Osteocyte (in vitro differentiated cells): Measurements from ENCODE around the gene F11R. TPM values are rescaled to one million over a fixed set of nuclear protein-coding genes. Genes with fewer than 3 reads are reported as not detected.

Experiments used
- DNase-seq: peaks from one replicate; pipeline ENCODE4 v3.0.0; 2021; ENCODE audit warnings: mixed read lengths; ENCODE audit not compliant: unreplicated experiment; ENCODE audit errors: extremely low spot score
- H3K27ac Mint-ChIP-seq: one replicate; pipeline ENCODE4 v1.8.0; 2021; ENCODE audit warnings: mild to moderate bottlenecking, mixed read lengths; ENCODE audit not compliant: unreplicated experiment
- H3K27me3 Mint-ChIP-seq: one replicate; pipeline ENCODE4 v1.8.0; 2021; ENCODE audit warnings: mixed read lengths; ENCODE audit not compliant: unreplicated experiment
- H3K36me3 Mint-ChIP-seq: one replicate; pipeline ENCODE4 v1.8.0; 2021; ENCODE audit warnings: mixed read lengths; ENCODE audit not compliant: unreplicated experiment
- H3K4me1 Mint-ChIP-seq: one replicate; pipeline ENCODE4 v1.8.0; 2021; ENCODE audit warnings: mixed read lengths; ENCODE audit not compliant: unreplicated experiment
- H3K4me3 Mint-ChIP-seq: one replicate; pipeline ENCODE4 v1.8.0; 2021; ENCODE audit warnings: mild to moderate bottlenecking, moderate library complexity, mixed read lengths; ENCODE audit not compliant: unreplicated experiment
- H3K9me3 Mint-ChIP-seq: one replicate; pipeline ENCODE4 v1.8.0; 2021; ENCODE audit warnings: mixed read lengths; ENCODE audit not compliant: unreplicated experiment
- CTCF ChIP-seq: fragments of 200-600 bp; sonication (generic); IDR thresholded peaks from 2 replicates; pipeline ENCODE4 v1.5.0; 2021; ENCODE audit warnings: antibody characterized with exemption, mild to moderate bottlenecking, moderate library complexity
- total RNA-seq: library from RNA; stranded (reverse); gene quantifications from 2 replicates; pipeline ENCODE4 v1.2.1, GENCODE V29; 2021

The F11R gene
- total RNA-seq, 1 donor from 2014 or later = 1.5 TPM

- H3K27me3 Mint-ChIP-seq = peaks cover 10% of the 10 kb centered on the region
- peaks cover 4% of the 10 kb centered on the region for H3K9me3 Mint-ChIP-seq
- TF ChIP-seq CTCF = no peak
- H3K27ac Mint-ChIP-seq = no peak overlapping the region
- no peak for DNase-seq
- H3K36me3 Mint-ChIP-seq = no peaks in the 10 kb centered on the region
- H3K4me3 Mint-ChIP-seq = no peak overlapping the region
- no peaks in the 10 kb centered on the region for H3K4me1 Mint-ChIP-seq
Measured at GRCh38 chr1:161054232-161054631, 33.3 kb upstream of the F11R start.

GRCh38 chr1:161052899-161053298, 31.9 kb upstream of the F11R start:
- peaks cover 9% of the 10 kb centered on the region for H3K27me3 Mint-ChIP-seq
- no peaks in the 10 kb centered on the region for H3K4me1 Mint-ChIP-seq

DNA sequence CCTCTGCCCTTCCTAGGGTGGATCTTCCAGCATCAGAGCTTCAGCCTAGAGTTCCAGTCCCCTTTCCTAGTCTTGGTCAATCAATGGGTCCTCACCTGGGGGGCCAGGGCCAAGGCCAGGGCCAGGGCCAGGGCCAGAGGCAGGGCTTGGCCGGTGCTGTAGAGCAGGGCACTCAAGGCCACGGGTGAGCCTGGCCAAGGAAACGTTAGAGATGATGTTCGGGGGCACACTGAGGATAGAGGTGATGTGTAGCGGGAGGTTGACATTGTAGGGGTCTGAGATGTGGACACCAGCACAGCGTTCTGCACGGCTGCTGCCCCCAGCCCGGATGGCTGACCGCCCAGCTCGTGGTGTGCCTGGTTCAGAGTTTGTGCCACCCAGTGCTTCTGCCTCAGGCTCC, 30.3 kb upstream of the F11R start:
- Mint-ChIP-seq H3K36me3 (peaks cover 4% of the 10 kb centered on the region), H3K9me3 (peaks cover 24% of the 10 kb centered on the region), H3K27me3 (peaks cover 3% of the 10 kb centered on the region), H3K4me1 (peaks cover 2% of the 10 kb centered on the region), H3K4me3 (no peak overlapping the region), H3K27ac (no peak overlapping the region)
- DNase-seq = no peak
- TF ChIP-seq CTCF = no peak

More at GRCh38 chr1:161052899-161053298, 31.9 kb upstream of the F11R start:
- DNase-seq = no peak
- H3K4me3 Mint-ChIP-seq = no peak overlapping the region
- no peaks in the 10 kb centered on the region for H3K36me3 Mint-ChIP-seq
- H3K9me3 Mint-ChIP-seq = peaks cover 10% of the 10 kb centered on the region
- H3K27ac Mint-ChIP-seq = no peak overlapping the region
- TF ChIP-seq CTCF = no peak

GRCh38 chr1:161048949-161049722, 28.2 kb upstream of the F11R start:
- no peak for TF ChIP-seq CTCF
- Mint-ChIP-seq H3K36me3 (peaks cover 4% of the 10 kb centered on the region), H3K4me3 (no peak overlapping the region), H3K27ac (no peak overlapping the region), H3K4me1 (peaks cover 7% of the 10 kb centered on the region), H3K27me3 (no peaks in the 10 kb centered on the region), H3K9me3 (peaks cover 24% of the 10 kb centered on the region)
- no peak for DNase-seq

GRCh38 chr1:161047436-161048420, 26.8 kb upstream of the F11R start:
- peaks cover 4% of the 10 kb centered on the region for H3K36me3 Mint-ChIP-seq
- peak overlapping the region; percentile 56 for H3K27ac Mint-ChIP-seq
- H3K27me3 Mint-ChIP-seq = no peaks in the 10 kb centered on the region
- no peak for TF ChIP-seq CTCF
- DNase-seq = no peak
- peaks cover 24% of the 10 kb centered on the region for H3K9me3 Mint-ChIP-seq
- H3K4me1 Mint-ChIP-seq = peaks cover 14% of the 10 kb centered on the region
- H3K4me3 Mint-ChIP-seq = peak overlapping the region; percentile 29
